Hepatocyte (in vitro differentiated cells): ENCODE measurements around the gene NDUFS6.

Experiments
- EZH2phosphoT487 ChIP-seq: fragments of 200-600 bp; sonication (generic); IDR thresholded peaks from one replicate; pipeline ENCODE4 v1.6.1; 2018; ENCODE audit warnings: antibody characterized with exemption, mild to moderate bottlenecking, low read depth, moderate library complexity; ENCODE audit not compliant: unreplicated experiment, severe bottlenecking
- TF ChIP-seq, protein P1 (sequence below): fragments of 200-600 bp; sonication (generic); IDR thresholded peaks from 2 replicates; pipeline ENCODE4 v1.5.1; 2016; ENCODE audit warnings: antibody characterized with exemption, mild to moderate bottlenecking; ENCODE audit not compliant: poor library complexity

DNA sequence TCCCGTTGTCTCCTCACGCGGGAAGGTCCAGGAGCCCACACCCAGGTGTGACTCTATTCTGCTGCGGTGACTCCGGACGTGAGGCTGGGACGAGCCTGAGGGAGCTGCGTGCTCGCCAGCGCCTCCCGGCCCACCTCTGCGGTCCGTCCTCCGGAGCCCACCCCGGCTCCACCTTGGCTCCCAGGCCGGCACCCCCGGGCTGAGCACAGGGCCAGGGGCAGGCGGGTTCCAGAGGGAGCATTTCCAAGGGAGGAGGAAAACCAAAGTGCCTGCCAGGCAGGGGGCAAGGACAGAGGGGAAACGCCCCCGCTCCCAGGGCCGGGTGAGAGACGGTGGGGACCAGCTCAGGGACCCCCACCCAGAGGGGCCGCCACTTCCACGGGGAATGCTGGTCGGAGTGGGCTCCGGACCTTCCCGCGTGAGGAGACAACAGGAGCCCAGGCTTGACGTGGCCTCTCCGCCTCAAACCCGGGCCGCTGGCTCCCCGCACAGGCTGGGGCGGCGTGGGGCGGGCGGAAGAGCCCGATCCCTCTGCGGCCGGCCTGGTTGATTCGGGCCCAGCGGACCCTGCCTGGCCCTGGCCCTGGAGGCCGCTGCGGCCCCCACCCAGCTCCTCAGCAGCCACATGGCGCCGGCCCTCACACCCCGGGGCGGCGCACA, 55.5 kb downstream of the NDUFS6 start:
- TF ChIP-seq, protein P1, sequence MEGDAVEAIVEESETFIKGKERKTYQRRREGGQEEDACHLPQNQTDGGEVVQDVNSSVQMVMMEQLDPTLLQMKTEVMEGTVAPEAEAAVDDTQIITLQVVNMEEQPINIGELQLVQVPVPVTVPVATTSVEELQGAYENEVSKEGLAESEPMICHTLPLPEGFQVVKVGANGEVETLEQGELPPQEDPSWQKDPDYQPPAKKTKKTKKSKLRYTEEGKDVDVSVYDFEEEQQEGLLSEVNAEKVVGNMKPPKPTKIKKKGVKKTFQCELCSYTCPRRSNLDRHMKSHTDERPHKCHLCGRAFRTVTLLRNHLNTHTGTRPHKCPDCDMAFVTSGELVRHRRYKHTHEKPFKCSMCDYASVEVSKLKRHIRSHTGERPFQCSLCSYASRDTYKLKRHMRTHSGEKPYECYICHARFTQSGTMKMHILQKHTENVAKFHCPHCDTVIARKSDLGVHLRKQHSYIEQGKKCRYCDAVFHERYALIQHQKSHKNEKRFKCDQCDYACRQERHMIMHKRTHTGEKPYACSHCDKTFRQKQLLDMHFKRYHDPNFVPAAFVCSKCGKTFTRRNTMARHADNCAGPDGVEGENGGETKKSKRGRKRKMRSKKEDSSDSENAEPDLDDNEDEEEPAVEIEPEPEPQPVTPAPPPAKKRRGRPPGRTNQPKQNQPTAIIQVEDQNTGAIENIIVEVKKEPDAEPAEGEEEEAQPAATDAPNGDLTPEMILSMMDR, result no peak
- no peak for TF ChIP-seq EZH2phosphoT487
